Peyer's patch (tissue), 4 donors: ENCODE measurements around the gene MDN1.

ENCODE experiments used
- CTCF ChIP-seq, 6 experiments: fragments of 450-650 bp in 4 of 6; fragments of 200-600 bp in 2 of 6; sonication (generic) in 1 of 6; IDR thresholded peaks; one replicate each; pipeline ENCODE4 v1.5.1; 2017 to 2019; ENCODE audit warnings: antibody characterized with exemption in 6 of 6, mild to moderate bottlenecking in 3 of 6, moderate library complexity in 1 of 6
- POLR2A ChIP-seq, 2 donors: fragments of 450-650 bp; IDR thresholded peaks; one replicate each; pipeline ENCODE4 v1.5.1; 2017; ENCODE audit warnings: antibody characterized with exemption in 2 of 2, mild to moderate bottlenecking in 2 of 2, moderate library complexity in 2 of 2

GRCh38 chr6:89655122-89655521, 164.5 kb downstream of the MDN1 start:
- no peak for TF ChIP-seq POLR2A (IDR thresholded peaks at IDR 0.05)
- no peak for TF ChIP-seq CTCF (IDR thresholded peaks at IDR 0.05)
